Right lobe of liver (tissue), 6 donors: ENCODE results near the gene KEL. TPM values are rescaled to one million over a fixed set of nuclear protein-coding genes. Genes with fewer than 3 reads are reported as not detected.

Experiments
- ATAC-seq, 4 donors: fragments of 200-7000 bp; cut with Tn5 transposase; one replicate each; pipeline ENCODE4 v1.9.1; 2020; ENCODE audit warnings: mild to moderate bottlenecking in 4 of 4, moderate library complexity in 4 of 4
- DNase-seq, 3 donors: peaks; one replicate each; pipeline ENCODE4 v3.0.0-alpha.2; 2020
- H3K27ac ChIP-seq, 3 donors: fragments of 200-600 bp; one replicate each; pipeline ENCODE4 v1.8.0; 2022
- H3K27me3 ChIP-seq, 2 donors: fragments of 200-600 bp; one replicate each; pipeline ENCODE4 v1.8.0; 2022
- H3K36me3 ChIP-seq, 4 donors: fragments of 200-600 bp; sonication (generic) in 1 of 4; one replicate each; pipeline versions ENCODE4 v1.5.1 to v1.8.0; 2017 to 2022; ENCODE audit warnings: control low read depth in 1 of 4
- H3K4me1 ChIP-seq, 4 donors: fragments of 200-600 bp; sonication (generic) in 1 of 4; one replicate each; pipeline versions ENCODE4 v1.5.1 to v1.8.0; 2017 to 2022; ENCODE audit warnings: control low read depth in 1 of 4
- H3K4me3 ChIP-seq, 3 donors: fragments of 200-600 bp; one replicate each; pipeline ENCODE4 v1.8.0; 2022
- H3K9me3 ChIP-seq, 4 donors: fragments of 200-600 bp; sonication (generic) in 1 of 4; one replicate each; pipeline versions ENCODE4 v1.5.1 to v1.8.0; 2017 to 2022; ENCODE audit warnings: control low read depth in 1 of 4
- POLR2A ChIP-seq: fragments of 450-650 bp; IDR thresholded peaks from one replicate; pipeline ENCODE4 v1.6.1; 2017; ENCODE audit warnings: antibody characterized with exemption, mild to moderate bottlenecking
- WGBS: methylation state at CpG from one replicate; pipeline ENCODE4 v1.1.6; 2018; ENCODE audit warnings: low coverage, low lambda C conversion rate; ENCODE audit not compliant: insufficient coverage; ENCODE audit errors: missing lambda C conversion rate; 5-methylcytosine and 5-hydroxymethylcytosine counted together
- intact Hi-C, 2 donors: fragments of 100-400 bp; cut with DNase I; formaldehyde crosslinking; loops; one replicate each; pipeline versions ENCODE4 v1.11.2 to v1.14.1; 2022
- total RNA-seq, 6 experiments: library from RNA; depleted of rRNA in 2 of 6; stranded (reverse); fragments of >200 nt in 2 of 6; fragmentation: NEBNext Ultra II Directional in 3 of 6; extraction: Animal tissue kit (Norgen Biotek cat#: 25700) in 3 of 6; gene quantifications; one replicate each; pipeline versions ENCODE4 v1.1.0 to v1.2.4, GENCODE V29; 2016 to 2023
- TF ChIP-seq, protein P1 (sequence below), 4 donors: fragments of 200-600 bp in 3 of 4; fragments of 450-650 bp in 1 of 4; IDR thresholded peaks; one replicate each; pipeline versions ENCODE4 v1.5.1 to v1.8.0; 2016 to 2022; ENCODE audit warnings: antibody characterized with exemption in 4 of 4, mild to moderate bottlenecking in 2 of 4
- donor health status: DM: no; HTN: yes; CAD: no.
- donor health status: DM: no; HTN: no; CAD: no.
- donor health status: DM: no; HTN: no; CAD: no.
- donor health status: DM: no; HTN: yes; CAD: no.
- donor health status: DM: no; HTN: yes; CAD: no.

The KEL gene
- total RNA-seq, 6 experiments from 2014 or later = 0.46 to 2.0 (median 1.4) TPM; not detected in 3

DNA sequence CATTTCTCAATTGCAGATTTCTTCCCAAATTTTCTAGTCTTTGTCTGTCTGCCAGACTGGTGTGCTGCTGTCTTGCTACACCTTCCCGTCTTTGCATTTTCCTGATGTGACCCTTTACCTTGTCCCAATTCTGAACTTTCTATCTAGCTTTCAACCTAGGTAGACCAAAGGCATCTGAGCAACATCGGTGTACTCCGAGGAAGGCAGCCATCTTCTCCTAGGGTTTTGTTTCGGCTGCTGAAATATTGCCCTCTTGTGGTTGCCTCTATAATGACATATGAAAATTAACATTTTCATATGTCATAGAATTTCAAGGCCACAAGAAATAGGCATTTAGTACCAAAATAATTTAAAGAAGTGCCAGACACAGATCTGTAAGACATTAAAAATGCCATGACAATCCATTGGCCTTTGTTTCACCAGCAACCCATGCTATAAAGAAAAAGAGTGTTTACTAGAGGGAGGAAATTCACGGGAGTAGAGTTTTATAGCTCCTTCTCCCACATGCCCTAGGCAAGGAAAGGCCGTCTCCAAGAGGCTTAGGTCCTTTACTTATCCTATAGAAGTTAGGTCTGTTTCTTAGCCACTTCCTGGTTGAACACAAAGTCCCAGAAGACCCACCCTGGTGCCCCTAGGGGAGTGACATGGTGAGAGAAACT lies 41.4 kb upstream of the KEL start:
- TF ChIP-seq, protein P1, sequence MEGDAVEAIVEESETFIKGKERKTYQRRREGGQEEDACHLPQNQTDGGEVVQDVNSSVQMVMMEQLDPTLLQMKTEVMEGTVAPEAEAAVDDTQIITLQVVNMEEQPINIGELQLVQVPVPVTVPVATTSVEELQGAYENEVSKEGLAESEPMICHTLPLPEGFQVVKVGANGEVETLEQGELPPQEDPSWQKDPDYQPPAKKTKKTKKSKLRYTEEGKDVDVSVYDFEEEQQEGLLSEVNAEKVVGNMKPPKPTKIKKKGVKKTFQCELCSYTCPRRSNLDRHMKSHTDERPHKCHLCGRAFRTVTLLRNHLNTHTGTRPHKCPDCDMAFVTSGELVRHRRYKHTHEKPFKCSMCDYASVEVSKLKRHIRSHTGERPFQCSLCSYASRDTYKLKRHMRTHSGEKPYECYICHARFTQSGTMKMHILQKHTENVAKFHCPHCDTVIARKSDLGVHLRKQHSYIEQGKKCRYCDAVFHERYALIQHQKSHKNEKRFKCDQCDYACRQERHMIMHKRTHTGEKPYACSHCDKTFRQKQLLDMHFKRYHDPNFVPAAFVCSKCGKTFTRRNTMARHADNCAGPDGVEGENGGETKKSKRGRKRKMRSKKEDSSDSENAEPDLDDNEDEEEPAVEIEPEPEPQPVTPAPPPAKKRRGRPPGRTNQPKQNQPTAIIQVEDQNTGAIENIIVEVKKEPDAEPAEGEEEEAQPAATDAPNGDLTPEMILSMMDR (IDR thresholded peaks at IDR 0.05) = peak; percentile 69 to 76 (median 72)
- TF ChIP-seq POLR2A = no peak
- H3K9me3 ChIP-seq = no peaks in the 10 kb centered on the region
- DNase-seq = no peak
- H3K4me1 ChIP-seq = peaks cover 0 to 32% (median 0%) of the 10 kb centered on the region in 4 donors
- intact Hi-C loops = loop anchor here (10.0 kb wide), 1 partner anchor 129 kb away; no protein-coding TSS in a partner anchor
- H3K4me3 ChIP-seq = peak overlapping the region in 2 of 3 donors; percentile 21 to 27
- H3K27me3 ChIP-seq = no peaks in the 10 kb centered on the region
- H3K27ac ChIP-seq = no peak overlapping the region
- peak; percentile 70 to 79 (median 76) for ATAC-seq
- no peaks in the 10 kb centered on the region for H3K36me3 ChIP-seq
- WGBS = 19% methylated on average over 6 of the region's 6 CpGs

DNA sequence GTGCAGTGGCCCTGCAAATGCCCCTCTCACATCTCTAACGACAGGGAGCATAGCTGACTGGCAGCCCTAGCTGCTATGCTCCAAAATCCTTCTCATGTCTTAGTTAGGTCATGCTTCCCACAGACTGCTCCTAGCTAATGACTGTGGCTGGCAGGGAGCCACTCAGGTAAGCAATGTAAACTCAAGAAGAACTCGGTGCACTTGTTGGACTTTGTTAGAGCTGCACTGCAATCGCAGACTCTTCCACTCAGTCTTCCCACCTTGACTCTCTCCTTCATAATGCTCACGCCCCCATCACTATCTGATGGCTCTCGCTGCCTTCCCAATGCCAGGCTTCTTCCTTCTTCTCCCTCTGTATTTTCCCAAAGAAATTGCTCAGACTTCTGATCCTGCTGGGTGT lies 40.7 kb upstream of the KEL start:
- intact Hi-C loops = loop anchor here (10.0 kb wide), 1 partner anchor 128 kb away; no protein-coding TSS in a partner anchor
- H3K4me3 ChIP-seq = peak overlapping the region in 2 of 3 donors; percentile 21 to 27
- no peak overlapping the region for H3K27ac ChIP-seq
- no peak for TF ChIP-seq POLR2A
- TF ChIP-seq, protein P1 (IDR thresholded peaks at IDR 0.05) = no peak
- 55% methylated on average over 5 of the region's 5 CpGs for WGBS
- no peaks in the 10 kb centered on the region for H3K36me3 ChIP-seq
- no peaks in the 10 kb centered on the region for H3K9me3 ChIP-seq
- peak; percentile 35 to 65 (median 36) for ATAC-seq
- no peaks in the 10 kb centered on the region for H3K27me3 ChIP-seq
- no peak for DNase-seq
- peaks cover 0 to 28% (median 0%) of the 10 kb centered on the region in 4 donors for H3K4me1 ChIP-seq

DNA sequence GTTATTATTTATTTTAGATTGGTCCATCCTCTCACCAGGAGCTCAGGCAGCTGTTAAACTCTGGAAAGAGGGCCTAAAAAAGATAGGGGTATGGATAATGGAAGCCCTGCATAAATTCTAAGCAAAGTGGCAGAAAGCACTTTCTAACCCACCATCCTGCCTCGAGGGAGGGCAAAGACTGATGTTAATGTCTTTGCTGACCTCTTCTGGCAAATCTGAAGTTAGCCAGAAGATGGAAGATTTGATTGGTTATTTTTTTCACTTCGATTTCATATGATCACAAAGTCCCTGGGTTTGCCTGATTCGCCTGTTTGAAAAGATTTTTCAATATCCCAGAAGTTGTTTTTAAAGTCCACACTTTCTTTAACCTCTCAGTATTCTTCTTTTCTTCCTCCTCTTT lies 39.9 kb upstream of the KEL start:
- intact Hi-C loops = loop anchor here (10.0 kb wide), 1 partner anchor 127 kb away; no protein-coding TSS in a partner anchor
- TF ChIP-seq, protein P1 (IDR thresholded peaks at IDR 0.05) = peak in 3 of 4 donors; percentile 8 to 32 (median 26)
- TF ChIP-seq POLR2A = no peak
- DNase-seq = no peak
- no peak overlapping the region for H3K4me3 ChIP-seq
- peak in 1 of 4 donors; percentile 32 for ATAC-seq
- H3K36me3 ChIP-seq = no peaks in the 10 kb centered on the region
- 48% methylated on average over 3 of the region's 3 CpGs for WGBS
- peaks cover 0 to 25% (median 0%) of the 10 kb centered on the region in 4 donors for H3K4me1 ChIP-seq
- no peaks in the 10 kb centered on the region for H3K9me3 ChIP-seq
- H3K27me3 ChIP-seq = no peaks in the 10 kb centered on the region
- H3K27ac ChIP-seq = no peak overlapping the region

DNA sequence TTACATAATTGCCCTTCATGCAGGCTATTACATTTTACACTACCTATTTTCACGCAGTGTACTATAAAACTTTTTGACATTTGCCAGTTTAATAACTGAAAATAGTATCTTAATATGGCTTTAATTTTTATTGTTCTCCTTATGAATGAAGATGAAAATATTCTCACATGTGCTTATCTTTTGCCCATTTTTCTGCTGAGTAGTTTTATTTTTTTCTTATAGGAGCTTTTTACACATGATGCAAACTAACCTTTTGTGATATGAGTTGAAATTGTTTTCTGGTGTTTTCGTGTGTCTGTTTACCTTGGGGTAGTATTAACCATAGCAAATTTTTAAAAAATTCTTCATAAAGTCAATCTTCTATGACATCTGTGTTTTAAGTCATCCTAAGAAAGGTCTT lies 38.5 kb upstream of the KEL start:
- no peaks in the 10 kb centered on the region for H3K27me3 ChIP-seq
- WGBS = 97% methylated on average over 2 of the region's 2 CpGs
- peaks cover 0 to 25% (median 0%) of the 10 kb centered on the region in 4 donors for H3K4me1 ChIP-seq
- no peak overlapping the region for H3K27ac ChIP-seq
- H3K36me3 ChIP-seq = no peaks in the 10 kb centered on the region
- DNase-seq (no peak), ATAC-seq (no peak)
- intact Hi-C loops = loop anchor here (10.0 kb wide), 1 partner anchor 126 kb away; no protein-coding TSS in a partner anchor
- H3K4me3 ChIP-seq = no peak overlapping the region
- TF ChIP-seq, protein P1 (IDR thresholded peaks at IDR 0.05) = no peak
- TF ChIP-seq POLR2A = no peak
- H3K9me3 ChIP-seq = peaks cover 0 to 3% (median 0%) of the 10 kb centered on the region in 4 donors
